HEK293 (cell line): Measurements from ENCODE around the gene PTPRG.

Experiments used
- BCL11B ChIP-seq: fragments of 450-650 bp; formaldehyde crosslinking; IDR thresholded peaks from 2 replicates; pipeline ENCODE4 v1.5.1; 2016; ENCODE audit warnings: low read depth, missing biosample characterization, missing genetic modification characterization
- GLI2 ChIP-seq: fragments of 450-650 bp; formaldehyde crosslinking; IDR thresholded peaks from 2 replicates; pipeline ENCODE4; 2017; ENCODE audit warnings: missing biosample characterization, missing genetic modification characterization, low read depth, borderline replicate concordance
- MEIS1 ChIP-seq: sonication (generic); formaldehyde crosslinking; IDR thresholded peaks from 2 replicates; pipeline ENCODE4 v1.8.1; 2022; ENCODE audit warnings: missing genetic modification reagents, mild to moderate bottlenecking, borderline replicate concordance
- PRDM1 ChIP-seq: fragments of 450-650 bp; formaldehyde crosslinking; IDR thresholded peaks from 2 replicates; pipeline ENCODE4; 2016; ENCODE audit warnings: missing biosample characterization, missing genetic modification characterization
- PRDM4 ChIP-seq: fragments of 450-650 bp; formaldehyde crosslinking; IDR thresholded peaks from 2 replicates; pipeline ENCODE4 v1.5.1; 2017; ENCODE audit warnings: missing biosample characterization, missing genetic modification characterization
- SCRT1 ChIP-seq: fragments of 450-650 bp; formaldehyde crosslinking; IDR thresholded peaks from 2 replicates; pipeline ENCODE4 v1.5.1; 2016; ENCODE audit warnings: missing biosample characterization, missing genetic modification characterization, borderline replicate concordance
- ZBTB21 ChIP-seq: fragments of 450-650 bp; formaldehyde crosslinking; IDR thresholded peaks from 2 replicates; pipeline ENCODE4 v1.5.1; 2017; ENCODE audit warnings: missing biosample characterization, missing genetic modification characterization
- ZBTB49 ChIP-seq: fragments of 450-650 bp; formaldehyde crosslinking; IDR thresholded peaks from 2 replicates; pipeline ENCODE4 v1.5.1; 2016; ENCODE audit warnings: missing biosample characterization, missing genetic modification characterization, low read depth
- ZNF138 ChIP-seq: fragments of 450-650 bp; formaldehyde crosslinking; IDR thresholded peaks from 2 replicates; pipeline ENCODE4 v1.5.1; 2016; ENCODE audit warnings: missing biosample characterization, missing genetic modification characterization, borderline replicate concordance
- ZNF148 ChIP-seq: fragments of 450-650 bp; formaldehyde crosslinking; IDR thresholded peaks from 2 replicates; pipeline ENCODE4 v1.5.0; 2017; ENCODE audit warnings: missing biosample characterization, missing genetic modification characterization, borderline replicate concordance
- ZNF155 ChIP-seq: fragments of 450-650 bp; formaldehyde crosslinking; IDR thresholded peaks from 2 replicates; pipeline ENCODE4 v1.5.1; 2016; ENCODE audit warnings: missing biosample characterization, missing genetic modification characterization
- ZNF23 ChIP-seq: fragments of 450-650 bp; formaldehyde crosslinking; IDR thresholded peaks from 2 replicates; pipeline ENCODE4 v1.5.1; 2016; ENCODE audit warnings: missing biosample characterization, missing genetic modification characterization, borderline replicate concordance
- ZNF280D ChIP-seq: fragments of 450-650 bp; formaldehyde crosslinking; IDR thresholded peaks from 2 replicates; pipeline ENCODE4 v1.5.1; 2016; ENCODE audit warnings: missing biosample characterization, missing genetic modification characterization
- ZNF335 ChIP-seq: fragments of 450-650 bp; formaldehyde crosslinking; conservative IDR thresholded peaks from 2 replicates; pipeline ENCODE4 v1.5.1; 2016; ENCODE audit warnings: missing biosample characterization, missing genetic modification characterization
- ZNF350 ChIP-seq: fragments of 450-650 bp; formaldehyde crosslinking; IDR thresholded peaks from 2 replicates; pipeline ENCODE4 v1.5.0; 2017; ENCODE audit warnings: missing biosample characterization, mild to moderate bottlenecking, missing genetic modification characterization
- ZNF366 ChIP-seq: fragments of 450-650 bp; formaldehyde crosslinking; conservative IDR thresholded peaks from 2 replicates; pipeline ENCODE4 v1.5.1; 2016; ENCODE audit warnings: missing biosample characterization, missing genetic modification characterization
- ZNF501 ChIP-seq: fragments of 450-650 bp; formaldehyde crosslinking; IDR thresholded peaks from 2 replicates; pipeline ENCODE4 v1.5.1; 2016; ENCODE audit warnings: missing biosample characterization, missing genetic modification characterization
- ZNF510 ChIP-seq: fragments of 450-650 bp; formaldehyde crosslinking; IDR thresholded peaks from 2 replicates; pipeline ENCODE4 v1.5.1; 2018; ENCODE audit warnings: mild to moderate bottlenecking, missing genetic modification characterization, missing biosample characterization; ENCODE audit not compliant: insufficient replicate concordance
- ZNF626 ChIP-seq: fragments of 450-650 bp; sonication (Bioruptor Pico); formaldehyde crosslinking; IDR thresholded peaks from 2 replicates; pipeline ENCODE4 v1.5.1; 2018; ENCODE audit warnings: missing biosample characterization, missing genetic modification characterization, inconsistent platforms
- ZNF629 ChIP-seq: fragments of 450-650 bp; formaldehyde crosslinking; IDR thresholded peaks from 2 replicates; pipeline ENCODE4 v1.5.1; 2017; ENCODE audit warnings: missing biosample characterization, missing genetic modification characterization
- ZNF660 ChIP-seq: fragments of 450-650 bp; IDR thresholded peaks from 2 replicates; pipeline ENCODE4 v1.5.1; 2018; ENCODE audit warnings: missing biosample characterization, mild to moderate bottlenecking, missing genetic modification characterization
- ZNF830 ChIP-seq: fragments of 450-650 bp; IDR thresholded peaks from 2 replicates; pipeline ENCODE4 v1.5.0; 2018; ENCODE audit warnings: missing biosample characterization, missing genetic modification characterization, low read depth, mild to moderate bottlenecking, moderate library complexity
- ZNF843 ChIP-seq: fragments of 450-650 bp; formaldehyde crosslinking; IDR thresholded peaks from 2 replicates; pipeline ENCODE4 v1.5.1; 2016; ENCODE audit warnings: missing biosample characterization, missing genetic modification characterization
- TF ChIP-seq, protein P1 (sequence below): fragments of 450-650 bp; formaldehyde crosslinking; IDR thresholded peaks from 2 replicates; pipeline ENCODE4 v1.5.1; 2016; ENCODE audit warnings: missing biosample characterization, missing genetic modification characterization, borderline replicate concordance
- TF ChIP-seq, protein P2 (sequence below): fragments of 450-650 bp; formaldehyde crosslinking; IDR thresholded peaks from 2 replicates; pipeline ENCODE4; 2016; ENCODE audit warnings: missing biosample characterization, missing genetic modification characterization

PTPRG gene

DNA sequence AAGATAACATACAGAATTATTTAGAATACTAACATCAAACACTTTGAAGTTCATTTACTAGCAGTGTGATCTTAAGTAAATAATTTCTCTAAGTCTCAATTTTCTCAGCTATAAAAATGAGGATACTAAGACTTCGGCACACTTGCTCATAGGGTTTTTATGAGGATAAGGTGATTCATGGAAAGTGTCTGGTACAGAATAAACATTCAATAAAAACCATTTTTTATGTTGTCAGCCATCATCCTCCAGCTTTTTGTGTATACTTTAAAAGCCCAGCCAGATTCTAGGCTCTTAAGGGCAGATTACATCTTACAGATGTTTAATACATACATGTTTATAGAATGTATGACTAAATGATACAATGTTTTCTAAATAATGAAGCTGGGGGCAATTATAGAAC is 755.2 kb downstream of the PTPRG start (continued):
- TF ChIP-seq SCRT1 (tag by site-specific recombination) (no peak), PRDM1 (tag by site-specific recombination) (no peak), ZBTB21 (tag by site-specific recombination) (no peak), ZNF660 (tag by site-specific recombination) (no peak), ZNF335 (tag by site-specific recombination) (no peak), ZNF350 (tag by site-specific recombination) (no peak), ZNF366 (tag by site-specific recombination) (no peak), ZNF629 (tag by site-specific recombination) (no peak), ZNF155 (no peak), ZNF843 (peak; percentile 62; the same call in 1 of the 2 replicates), PRDM4 (tag by site-specific recombination) (peak; percentile 36; the same call in 1 of the 2 replicates), ZBTB49 (tag by site-specific recombination) (no peak), ZNF280D (no peak), ZNF23 (no peak), GLI2 (tag by site-specific recombination) (no peak), ZNF626 (no peak), ZNF138 (tag by site-specific recombination) (no peak), ZNF501 (tag by site-specific recombination) (no peak), ZNF510 (tag by site-specific recombination) (no peak), MEIS1 (CRISPR knock-in tag) (no peak), ZNF830 (tag by site-specific recombination) (no peak), ZNF148 (tag by site-specific recombination) (no peak), BCL11B (tag by site-specific recombination) (no peak)
- TF ChIP-seq, protein P1, sequence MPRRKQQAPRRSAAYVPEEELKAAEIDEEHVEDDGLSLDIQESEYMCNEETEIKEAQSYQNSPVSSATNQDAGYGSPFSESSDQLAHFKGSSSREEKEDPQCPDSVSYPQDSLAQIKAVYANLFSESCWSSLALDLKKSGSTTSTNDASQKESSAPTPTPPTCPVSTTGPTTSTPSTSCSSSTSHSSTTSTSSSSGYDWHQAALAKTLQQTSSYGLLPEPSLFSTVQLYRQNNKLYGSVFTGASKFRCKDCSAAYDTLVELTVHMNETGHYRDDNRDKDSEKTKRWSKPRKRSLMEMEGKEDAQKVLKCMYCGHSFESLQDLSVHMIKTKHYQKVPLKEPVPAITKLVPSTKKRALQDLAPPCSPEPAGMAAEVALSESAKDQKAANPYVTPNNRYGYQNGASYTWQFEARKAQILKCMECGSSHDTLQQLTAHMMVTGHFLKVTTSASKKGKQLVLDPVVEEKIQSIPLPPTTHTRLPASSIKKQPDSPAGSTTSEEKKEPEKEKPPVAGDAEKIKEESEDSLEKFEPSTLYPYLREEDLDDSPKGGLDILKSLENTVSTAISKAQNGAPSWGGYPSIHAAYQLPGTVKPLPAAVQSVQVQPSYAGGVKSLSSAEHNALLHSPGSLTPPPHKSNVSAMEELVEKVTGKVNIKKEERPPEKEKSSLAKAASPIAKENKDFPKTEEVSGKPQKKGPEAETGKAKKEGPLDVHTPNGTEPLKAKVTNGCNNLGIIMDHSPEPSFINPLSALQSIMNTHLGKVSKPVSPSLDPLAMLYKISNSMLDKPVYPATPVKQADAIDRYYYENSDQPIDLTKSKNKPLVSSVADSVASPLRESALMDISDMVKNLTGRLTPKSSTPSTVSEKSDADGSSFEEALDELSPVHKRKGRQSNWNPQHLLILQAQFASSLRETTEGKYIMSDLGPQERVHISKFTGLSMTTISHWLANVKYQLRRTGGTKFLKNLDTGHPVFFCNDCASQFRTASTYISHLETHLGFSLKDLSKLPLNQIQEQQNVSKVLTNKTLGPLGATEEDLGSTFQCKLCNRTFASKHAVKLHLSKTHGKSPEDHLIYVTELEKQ, result no peak
- TF ChIP-seq, protein P2, sequence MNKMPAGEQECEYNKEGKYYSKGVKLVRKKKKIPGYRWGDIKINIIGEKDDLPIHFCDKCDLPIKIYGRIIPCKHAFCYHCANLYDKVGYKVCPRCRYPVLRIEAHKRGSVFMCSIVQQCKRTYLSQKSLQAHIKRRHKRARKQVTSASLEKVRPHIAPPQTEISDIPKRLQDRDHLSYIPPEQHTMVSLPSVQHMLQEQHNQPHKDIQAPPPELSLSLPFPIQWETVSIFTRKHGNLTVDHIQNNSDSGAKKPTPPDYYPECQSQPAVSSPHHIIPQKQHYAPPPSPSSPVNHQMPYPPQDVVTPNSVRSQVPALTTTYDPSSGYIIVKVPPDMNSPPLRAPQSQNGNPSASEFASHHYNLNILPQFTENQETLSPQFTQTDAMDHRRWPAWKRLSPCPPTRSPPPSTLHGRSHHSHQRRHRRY, result no peak
